BE2C (cell line): ENCODE measurements around the gene GALE.
"Not testable (repeated sequence)": the region's sequence is repeated elsewhere in the genome, so short reads cannot be mapped to it uniquely, and the experiment has no call there.

Experiments
- DNase-seq: peaks from one replicate; pipeline ENCODE4 v3.0.0-alpha.2; 2020
- H3K27me3 ChIP-seq: fragments of 250-450 bp; sonication (Bioruptor Pico); 2 replicates; pipeline ENCODE4 v1.5.1; 2020; ENCODE audit warnings: mild to moderate bottlenecking
- H3K36me3 ChIP-seq: fragments of 250-450 bp; sonication (Bioruptor Pico); 2 replicates; pipeline ENCODE4 v1.5.1; 2020; ENCODE audit warnings: mild to moderate bottlenecking
- H3K4me1 ChIP-seq: fragments of 250-450 bp; sonication (Bioruptor Pico); 2 replicates; pipeline ENCODE4 v1.5.1; 2020
- H3K4me3 ChIP-seq: 2 replicates; pipeline ENCODE4 v1.5.1; 2011; ENCODE audit warnings: low read depth, low read length
- H3K9me3 ChIP-seq: fragments of 250-450 bp; sonication (Bioruptor Pico); 2 replicates; pipeline ENCODE4 v1.5.1; 2020
- CTCF ChIP-seq: IDR thresholded peaks from 2 replicates; pipeline ENCODE4 v1.5.1; 2012; ENCODE audit warnings: mild to moderate bottlenecking, low read depth, low read length

Gene GALE

GRCh38 chr1:23837908-23838307, 37.4 kb upstream of the GALE start:
- no peak overlapping the region for H3K4me3 ChIP-seq
- TF ChIP-seq CTCF = no peak
- H3K27me3 ChIP-seq = peaks cover 10% of the 10 kb centered on the region; the same call in 1 of the 2 replicates
- no peak for DNase-seq
- no peaks in the 10 kb centered on the region for H3K9me3 ChIP-seq
- no peaks in the 10 kb centered on the region for H3K36me3 ChIP-seq
- no peaks in the 10 kb centered on the region for H3K4me1 ChIP-seq

GRCh38 chr1:23836037-23836436, 35.5 kb upstream of the GALE start:
- H3K9me3 ChIP-seq = no peaks in the 10 kb centered on the region
- H3K36me3 ChIP-seq = no peaks in the 10 kb centered on the region
- no peak for TF ChIP-seq CTCF
- no peak overlapping the region for H3K4me3 ChIP-seq
- no peaks in the 10 kb centered on the region for H3K4me1 ChIP-seq
- H3K27me3 ChIP-seq = no peaks in the 10 kb centered on the region
- DNase-seq = no peak

GRCh38 chr1:23834156-23834555, 33.6 kb upstream of the GALE start:
- H3K36me3 ChIP-seq, H3K4me3 ChIP-seq, H3K27me3 ChIP-seq, H3K4me1 ChIP-seq, DNase-seq, H3K9me3 ChIP-seq: not testable (repeated sequence)

DNA sequence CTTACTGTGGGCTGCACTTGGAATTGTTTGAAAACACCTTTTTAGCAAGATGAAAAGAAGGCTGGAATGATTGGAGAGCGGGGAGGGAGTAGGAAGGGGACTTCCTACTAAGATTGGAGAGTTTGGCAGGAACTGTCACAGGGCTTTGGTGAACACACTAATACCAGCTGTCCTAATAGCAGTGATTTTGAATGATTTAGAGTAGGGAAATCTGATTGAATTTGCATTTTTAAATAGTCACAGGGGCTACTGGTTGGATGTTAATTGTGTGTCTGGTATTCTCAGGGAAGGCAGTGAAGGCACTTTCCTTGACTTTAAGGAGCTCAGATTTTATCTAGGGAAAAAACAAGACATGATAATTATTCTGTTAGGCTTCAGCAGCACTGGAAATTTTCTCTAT, 27.2 kb upstream of the GALE start:
- no peak for DNase-seq
- H3K27me3 ChIP-seq = no peaks in the 10 kb centered on the region
- H3K4me1 ChIP-seq = no peaks in the 10 kb centered on the region
- H3K4me3 ChIP-seq = no peak overlapping the region
- H3K36me3 ChIP-seq = no peaks in the 10 kb centered on the region
- H3K9me3 ChIP-seq = no peaks in the 10 kb centered on the region
- TF ChIP-seq CTCF = no peak

DNA sequence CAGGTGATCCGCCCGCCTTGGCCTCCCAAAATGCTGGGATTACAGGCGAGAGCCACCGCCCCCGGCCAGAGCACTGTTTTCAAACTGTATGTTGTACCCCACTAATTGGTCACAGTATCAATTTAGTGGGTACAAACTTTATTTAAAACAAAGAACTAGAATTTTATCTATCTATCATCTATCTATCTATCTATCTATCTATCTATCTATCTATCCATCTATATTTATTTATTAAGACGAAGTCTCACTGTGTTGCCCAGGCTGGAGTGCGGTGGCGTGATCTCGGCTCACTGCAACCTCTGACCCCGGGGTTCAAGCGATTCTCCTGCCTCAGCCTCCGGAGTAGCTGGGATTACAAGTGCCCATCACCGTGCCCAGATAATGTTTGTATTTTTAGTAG, 26.0 kb upstream of the GALE start:
- H3K27me3 ChIP-seq, DNase-seq, H3K4me3 ChIP-seq, H3K4me1 ChIP-seq, H3K36me3 ChIP-seq, H3K9me3 ChIP-seq: not testable (repeated sequence)

DNA sequence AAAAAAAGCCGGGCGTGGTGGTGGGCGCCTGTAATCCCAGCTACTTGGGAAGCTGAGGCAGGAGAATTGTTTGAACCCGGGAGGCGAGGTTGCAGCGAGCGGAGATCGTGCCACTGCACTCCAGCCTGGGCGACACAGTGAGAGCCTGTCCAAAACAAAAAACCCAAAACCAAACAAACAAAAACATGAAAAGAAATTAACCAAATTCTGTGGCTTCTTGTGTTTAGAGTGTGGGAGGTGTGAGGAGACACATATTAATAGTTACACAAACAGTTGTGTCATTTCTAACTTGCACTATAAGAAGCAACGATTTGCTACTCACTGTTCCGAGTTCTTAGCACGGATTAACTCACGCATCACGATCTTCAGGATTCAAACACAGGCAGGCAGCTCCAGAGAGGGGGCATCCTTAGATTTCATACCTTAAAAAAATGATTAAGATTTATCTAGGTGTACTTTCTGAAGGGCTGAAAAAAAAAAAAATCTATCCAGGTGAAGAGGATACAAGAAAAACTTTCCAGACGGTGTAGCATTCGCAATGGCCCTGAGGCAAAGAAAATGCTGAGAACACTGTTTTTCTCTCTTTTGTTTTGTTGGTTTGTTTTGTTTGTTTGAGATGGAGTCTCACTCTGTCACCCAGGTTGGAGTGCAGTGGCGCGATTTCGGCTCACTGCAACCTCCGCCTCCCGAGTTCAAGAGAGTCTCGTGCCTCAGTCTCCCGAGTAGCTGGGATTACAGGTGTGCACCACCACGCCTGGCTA, 25.4 kb upstream of the GALE start:
- H3K4me1 ChIP-seq = no peaks in the 10 kb centered on the region
- peak overlapping the region; percentile 91; the same call in 1 of the 2 replicates for H3K4me3 ChIP-seq
- no peaks in the 10 kb centered on the region for H3K27me3 ChIP-seq
- no peak for DNase-seq
- no peaks in the 10 kb centered on the region for H3K36me3 ChIP-seq
- no peak for TF ChIP-seq CTCF
- no peaks in the 10 kb centered on the region for H3K9me3 ChIP-seq

DNA sequence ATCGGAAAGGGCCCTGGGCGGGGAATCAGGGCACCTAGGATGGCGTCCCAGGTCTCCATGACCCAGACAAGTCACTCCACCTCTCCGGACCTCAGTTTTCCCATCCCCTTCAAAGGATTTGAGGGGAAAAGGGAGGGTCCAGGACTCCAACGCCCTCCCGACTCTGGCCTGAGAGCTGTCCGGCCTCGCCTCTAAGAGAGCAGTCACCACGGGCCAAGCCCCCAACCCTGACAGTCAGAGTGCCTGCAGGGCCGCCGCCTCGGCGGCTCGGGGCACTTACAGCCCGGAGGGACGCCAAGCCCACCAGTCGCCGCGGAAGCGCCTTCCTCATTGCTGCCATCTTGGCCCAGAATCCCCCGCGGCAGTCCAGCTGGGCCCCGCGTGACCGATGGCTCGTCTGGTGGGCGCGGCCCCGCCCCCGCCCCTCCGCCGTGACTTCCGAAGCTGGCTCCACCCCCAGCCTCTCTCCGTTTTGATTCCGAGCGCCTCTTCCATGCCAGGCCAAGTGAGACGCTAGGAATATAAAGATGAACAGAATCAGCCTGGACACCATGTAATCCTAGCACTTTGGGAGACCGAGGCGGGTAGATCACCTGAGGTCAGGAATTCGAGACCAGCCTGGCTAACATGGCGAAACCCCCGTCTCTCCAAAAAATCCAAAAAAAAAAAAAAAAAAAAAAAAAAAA, 24.7 kb upstream of the GALE start, which contains the start of gene HMGCL:
HMGCL (minus strand) TSS at position 354 of the 686 bp plus-strand sequence; CDS start at position 340, 14 bp downstream.
- Histone ChIP-seq H3K9me3 (no peaks in the 10 kb centered on the region), H3K4me3 (peak within 1 kb of the TSS; percentile 91), H3K4me1 (no peaks in the 10 kb centered on the region), H3K27me3 (no peaks in the 10 kb centered on the region), H3K36me3 (no peaks in the 10 kb centered on the region)
- TF ChIP-seq CTCF = no peak
- peak; percentile 87 for DNase-seq
